Tibial nerve (tissue), 4 donors: ENCODE results near the gene SFXN5.

Experiments
- EP300 ChIP-seq, 2 donors: sonication (generic); formaldehyde crosslinking; IDR thresholded peaks; one replicate each; pipeline ENCODE4 v1.6.1; 2017; ENCODE audit warnings: antibody characterized with exemption in 2 of 2, mild to moderate bottlenecking in 1 of 2
- POLR2A ChIP-seq, 2 donors: fragments of 450-650 bp; IDR thresholded peaks; one replicate each; pipeline ENCODE4 v1.6.1; 2017; ENCODE audit warnings: antibody characterized with exemption in 2 of 2, mild to moderate bottlenecking in 2 of 2, moderate library complexity in 2 of 2
- TF ChIP-seq, protein P1 (sequence below), 5 experiments: fragments of 200-600 bp in 3 of 5; fragments of 450-650 bp in 2 of 5; sonication (generic) in 3 of 5; IDR thresholded peaks; one replicate each; pipeline ENCODE4 v1.5.1; 2016 to 2019; ENCODE audit warnings: antibody characterized with exemption in 5 of 5, mild to moderate bottlenecking in 3 of 5, moderate library complexity in 2 of 5

DNA sequence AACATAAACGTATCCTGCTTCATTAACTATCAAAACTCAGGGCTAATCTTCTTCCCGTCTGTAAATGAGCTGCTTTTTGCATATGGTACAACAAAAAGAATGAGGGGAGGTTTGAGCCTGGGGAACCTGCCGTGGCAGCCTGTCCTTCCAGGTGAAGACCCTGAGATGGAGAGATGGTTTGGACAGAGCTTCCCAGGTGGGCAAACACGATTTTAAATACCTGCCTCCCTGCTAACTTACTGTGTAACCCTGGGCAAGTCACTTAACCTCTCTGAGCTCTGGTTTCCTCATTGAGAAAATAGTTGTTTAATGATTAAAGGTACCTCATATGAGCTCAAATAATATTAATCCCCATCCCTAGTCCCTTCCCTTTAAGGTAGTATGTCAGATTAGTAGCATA lies 145.1 kb downstream of the SFXN5 start:
- TF ChIP-seq POLR2A (IDR thresholded peaks at IDR 0.05) (no peak), EP300 (IDR thresholded peaks at IDR 0.05) (no peak)
- TF ChIP-seq, protein P1, sequence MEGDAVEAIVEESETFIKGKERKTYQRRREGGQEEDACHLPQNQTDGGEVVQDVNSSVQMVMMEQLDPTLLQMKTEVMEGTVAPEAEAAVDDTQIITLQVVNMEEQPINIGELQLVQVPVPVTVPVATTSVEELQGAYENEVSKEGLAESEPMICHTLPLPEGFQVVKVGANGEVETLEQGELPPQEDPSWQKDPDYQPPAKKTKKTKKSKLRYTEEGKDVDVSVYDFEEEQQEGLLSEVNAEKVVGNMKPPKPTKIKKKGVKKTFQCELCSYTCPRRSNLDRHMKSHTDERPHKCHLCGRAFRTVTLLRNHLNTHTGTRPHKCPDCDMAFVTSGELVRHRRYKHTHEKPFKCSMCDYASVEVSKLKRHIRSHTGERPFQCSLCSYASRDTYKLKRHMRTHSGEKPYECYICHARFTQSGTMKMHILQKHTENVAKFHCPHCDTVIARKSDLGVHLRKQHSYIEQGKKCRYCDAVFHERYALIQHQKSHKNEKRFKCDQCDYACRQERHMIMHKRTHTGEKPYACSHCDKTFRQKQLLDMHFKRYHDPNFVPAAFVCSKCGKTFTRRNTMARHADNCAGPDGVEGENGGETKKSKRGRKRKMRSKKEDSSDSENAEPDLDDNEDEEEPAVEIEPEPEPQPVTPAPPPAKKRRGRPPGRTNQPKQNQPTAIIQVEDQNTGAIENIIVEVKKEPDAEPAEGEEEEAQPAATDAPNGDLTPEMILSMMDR (IDR thresholded peaks at IDR 0.05) = no peak
